GM23338 (cell line): ENCODE data around the gene AHI1. TPM values are rescaled to one million over a fixed set of nuclear protein-coding genes. Genes with fewer than 3 reads are reported as not detected.

ENCODE experiments used
- ATAC-seq: fragments of 200-7000 bp; cut with Tn5 transposase; 3 replicates; pipeline ENCODE4 v1.9.1; 2020
- DNase-seq: peaks from one replicate; pipeline ENCODE4 v3.0.0-alpha.2; 2015; ENCODE audit warnings: low spot score
- H2AFZ ChIP-seq: fragments of 200-600 bp; sonication (generic); 2 replicates; pipeline ENCODE4 v1.8.0; 2016; ENCODE audit warnings: antibody characterized with exemption, mild to moderate bottlenecking, moderate library complexity
- H3F3A ChIP-seq: fragments of 200-600 bp; sonication (generic); replicated peaks from 2 replicates; pipeline ENCODE4 v1.8.0; 2017; ENCODE audit warnings: antibody characterized with exemption, mixed run types, low read depth
- H3K27ac ChIP-seq: fragments of 200-600 bp; sonication (generic); 2 replicates; pipeline ENCODE4 v1.6.1; 2016; ENCODE audit warnings: low read depth
- H3K27me3 ChIP-seq: fragments of 200-600 bp; sonication (generic); 2 replicates; pipeline ENCODE4 v1.8.0; 2016; ENCODE audit warnings: mild to moderate bottlenecking, mixed run types, moderate library complexity; ENCODE audit not compliant: insufficient read depth
- H3K36me3 ChIP-seq: fragments of 200-600 bp; sonication (generic); 2 replicates; pipeline ENCODE4 v1.8.0; 2016; ENCODE audit warnings: mild to moderate bottlenecking; ENCODE audit not compliant: insufficient read depth
- H3K4me1 ChIP-seq: fragments of 200-600 bp; sonication (generic); 2 replicates; pipeline ENCODE4 v1.8.0; 2016; ENCODE audit warnings: mild to moderate bottlenecking, moderate library complexity; ENCODE audit not compliant: insufficient read depth
- H3K4me2 ChIP-seq: fragments of 200-600 bp; sonication (generic); 2 replicates; pipeline ENCODE4 v1.7.1; 2017; ENCODE audit warnings: mixed run types
- H3K4me3 ChIP-seq: fragments of 200-600 bp; sonication (generic); 2 replicates; pipeline ENCODE4 v1.6.1; 2016; ENCODE audit warnings: mixed run types
- H3K79me2 ChIP-seq: fragments of 200-600 bp; sonication (generic); replicated peaks from 2 replicates; pipeline ENCODE4 v1.8.0; 2017; ENCODE audit warnings: mild to moderate bottlenecking; ENCODE audit not compliant: insufficient read depth
- H3K9me2 ChIP-seq: fragments of 200-600 bp; sonication (generic); 2 replicates; pipeline ENCODE4 v1.8.0; 2017; ENCODE audit not compliant: insufficient read depth
- H4K20me1 ChIP-seq: fragments of 200-600 bp; sonication (generic); replicated peaks from 2 replicates; pipeline ENCODE4 v1.8.0; 2017; ENCODE audit warnings: mild to moderate bottlenecking; ENCODE audit not compliant: insufficient read depth
- H3K27ac Mint-ChIP-seq: 2 replicates; pipeline ENCODE4 v1.8.0; 2020; ENCODE audit warnings: inconsistent platforms, mild to moderate bottlenecking, moderate library complexity, mixed read lengths
- H3K27me3 Mint-ChIP-seq: 3 replicates; pipeline ENCODE4 v1.8.0; 2022; ENCODE audit warnings: low read depth, mild to moderate bottlenecking, moderate library complexity, mixed read lengths, inconsistent platforms; ENCODE audit not compliant: insufficient read depth, poor library complexity
- H3K36me3 Mint-ChIP-seq: 3 replicates; pipeline ENCODE4 v1.8.0; 2021; ENCODE audit warnings: low read depth, mild to moderate bottlenecking, inconsistent platforms, moderate library complexity, mixed read lengths
- H3K4me1 Mint-ChIP-seq: 3 replicates; pipeline ENCODE4 v1.8.0; 2020; ENCODE audit warnings: mild to moderate bottlenecking, inconsistent platforms, mixed read lengths
- H3K4me3 Mint-ChIP-seq: 3 replicates; pipeline ENCODE4 v1.8.0; 2021; ENCODE audit warnings: moderate library complexity, mild to moderate bottlenecking, inconsistent platforms, mixed read lengths
- H3K9me3 Mint-ChIP-seq: 3 replicates; pipeline ENCODE4 v1.8.0; 2020; ENCODE audit warnings: moderate library complexity, mild to moderate bottlenecking, inconsistent platforms, mixed read lengths
- CTCF ChIP-seq, 2 experiments: fragments of 200-600 bp in 1 of 2; sonication (generic) in 1 of 2; conservative IDR thresholded peaks; 2 replicates each; pipeline versions ENCODE4 v1.5.1 to v1.6.1; 2016 to 2017; ENCODE audit warnings: antibody characterized with exemption in 2 of 2, low read depth in 2 of 2, mild to moderate bottlenecking in 2 of 2, moderate library complexity in 1 of 2
- ETS1 ChIP-seq: IDR thresholded peaks from 2 replicates; pipeline ENCODE4 v1.6.1; 2016; ENCODE audit warnings: antibody characterized with exemption
- EZH2 ChIP-seq: fragments of 200-600 bp; sonication (generic); IDR thresholded peaks from one replicate; pipeline ENCODE4 v1.8.0; 2017; ENCODE audit warnings: antibody characterized with exemption, mild to moderate bottlenecking, low read depth; ENCODE audit not compliant: unreplicated experiment
- EZH2phosphoT487 ChIP-seq: fragments of 200-600 bp; sonication (generic); IDR thresholded peaks from one replicate; pipeline ENCODE4 v1.8.1; 2018; ENCODE audit warnings: antibody characterized with exemption; ENCODE audit not compliant: unreplicated experiment
- NANOG ChIP-seq: IDR thresholded peaks from 2 replicates; pipeline ENCODE4 v1.6.1; 2016; ENCODE audit warnings: antibody characterized with exemption, borderline replicate concordance
- POLR2AphosphoS5 ChIP-seq: IDR thresholded peaks from 2 replicates; pipeline ENCODE4 v1.6.1; 2016; ENCODE audit warnings: antibody characterized with exemption, low read depth
- REST ChIP-seq: IDR thresholded peaks from one replicate; pipeline ENCODE4 v1.6.1; 2018; ENCODE audit warnings: antibody characterized with exemption; ENCODE audit not compliant: unreplicated experiment
- STAT1 ChIP-seq: IDR thresholded peaks from one replicate; pipeline ENCODE4 v1.6.1; 2016; ENCODE audit warnings: antibody characterized with exemption; ENCODE audit not compliant: unreplicated experiment
- ZNF114 ChIP-seq: fragments of 250-450 bp; sonication (Bioruptor Pico); IDR thresholded peaks from 2 replicates; pipeline ENCODE4 v1.5.0; 2020; ENCODE audit warnings: mild to moderate bottlenecking, moderate library complexity
- ZNF462 ChIP-seq: fragments of 250-450 bp; sonication (Bioruptor Pico); IDR thresholded peaks from 2 replicates; pipeline ENCODE4 v1.5.0; 2020; ENCODE audit warnings: mild to moderate bottlenecking, moderate library complexity
- polyA plus RNA-seq: library from polyadenylated mRNA; unstranded; fragments of >200 nt; fragmentation: Nextera tagmentation; extraction: Ambion mirVana; gene quantifications from 2 replicates; pipeline ENCODE4 v1.2.1, GENCODE V29; 2016
- total RNA-seq: library from RNA; depleted of rRNA; stranded (reverse); fragments of >200 nt; shearing (Covaris generic); gene quantifications from 2 replicates; pipeline ENCODE4 v1.2.3, GENCODE V29; 2014

The AHI1 gene
- total and polyA plus RNA-seq, 2 experiments from 2014 or later: 19.8 to 72.9 TPM

GRCh38 chr6:135311446-135312200, 185.9 kb downstream of the AHI1 start:
- Mint-ChIP-seq H3K9me3 (no peaks in the 10 kb centered on the region; the same call in 2 of the 3 replicates), H3K4me1 (no peaks in the 10 kb centered on the region), H3K27me3 (no peaks in the 10 kb centered on the region), H3K27ac (no peak overlapping the region), H3K4me3 (no peak overlapping the region), H3K36me3 (no peaks in the 10 kb centered on the region)
- Histone ChIP-seq H3K27me3 (no peaks in the 10 kb centered on the region), H3F3A (no peaks in the 10 kb centered on the region), H4K20me1 (no peaks in the 10 kb centered on the region), H3K36me3 (0 out of 2 replicates have a peak, but pooled peaks cover 5% of the 10 kb centered on the region), H3K4me3 (no peak overlapping the region), H3K27ac (no peak overlapping the region), H3K4me1 (no peaks in the 10 kb centered on the region), H3K4me2 (no peak overlapping the region), H2AFZ (no peak overlapping the region), H3K9me2 (no peaks in the 10 kb centered on the region; the same call in 1 of the 2 replicates), H3K79me2 (no peaks in the 10 kb centered on the region)
- TF ChIP-seq ETS1 (no peak), CTCF (conservative IDR thresholded peaks at IDR 0.05; ENCODE audit: low read depth in 2 of 2) (no peak), STAT1 (no peak), ZNF462 (no peak), REST (no peak), ZNF114 (no peak), EZH2phosphoT487 (no peak), NANOG (no peak), POLR2AphosphoS5 (no peak), EZH2 (no peak)
- DNase-seq: no peak
- no peak for ATAC-seq
